GM12878 (cell line): Measurements from ENCODE around the gene NRP2. TPM values are rescaled to one million over a fixed set of nuclear protein-coding genes. Genes with fewer than 3 reads are reported as not detected.

Source experiments
- ATAC-seq: fragments of 200-7000 bp; cut with Tn5 transposase; 3 replicates; pipeline ENCODE4 v1.9.1; 2020; ENCODE audit warnings: mild to moderate bottlenecking, moderate library complexity
- BruUV-seq: library from RNA; stranded (reverse); fragments of 400-500 nt; replicated peaks from 2 replicates; lab custom pipeline; 2021; lab: Mats Ljungman, UMichigan
- CTCF ChIA-PET: fragments of 300-600 bp; sonication (Branson Sonifier 250); formaldehyde crosslinking; extraction: SDS; loops from one replicate; lab custom pipeline; 2021; ENCODE audit warnings: inconsistent platforms; lab: Yijun Ruan, JAX
- POLR2A ChIA-PET: fragments of 350-600 bp; formaldehyde crosslinking; extraction: SDS; loops from one replicate; lab custom pipeline; 2021; ENCODE audit warnings: inconsistent platforms; lab: Charles Lee
- RAD21 ChIA-PET: fragments of 300-600 bp; sonication (Branson Sonifier 250); formaldehyde crosslinking; loops from one replicate; lab custom pipeline; 2023; ENCODE audit warnings: antibody characterized with exemption; ENCODE audit not compliant: unreplicated experiment; lab: Charles Lee
- SMC1A ChIA-PET: fragments of 300-600 bp; sonication (Branson Sonifier 250); formaldehyde crosslinking; loops from one replicate; lab custom pipeline; 2023; ENCODE audit not compliant: unreplicated experiment, uncharacterized antibody; lab: Charles Lee
- DNase-seq: peaks from one replicate; pipeline ENCODE4 v3.0.0-alpha.2; 2011; ENCODE audit warnings: low read depth, low spot score
- FAIRE-seq: peaks from 3 replicates; lab custom pipeline; 2011; peaks lifted over from hg19 to GRCh38; lab: Jason Lieb, UNC
- H2AFZ ChIP-seq: 2 replicates; pipeline ENCODE4 v1.6.0; 2011; ENCODE audit warnings: low read depth, low read length, control low read depth; ENCODE audit not compliant: control insufficient read depth
- H3K27ac ChIP-seq: 2 replicates; pipeline ENCODE4 v1.5.1; 2011; ENCODE audit warnings: control low read depth; ENCODE audit not compliant: control insufficient read depth, insufficient read depth
- H3K27me3 ChIP-seq, 2 experiments: replicated peaks in 1 of 2; 2 replicates each; pipeline versions ENCODE4 v1.6.0 to v1.6.1; 2011; ENCODE audit warnings: low read length in 1 of 2; ENCODE audit not compliant: control insufficient read depth in 2 of 2, insufficient read depth in 2 of 2
- H3K36me3 ChIP-seq, 2 experiments: 2 replicates each; pipeline ENCODE4 v1.5.1; 2011; ENCODE audit warnings: low read length in 1 of 2; ENCODE audit not compliant: control insufficient read depth in 2 of 2, insufficient read depth in 2 of 2
- H3K4me1 ChIP-seq: 2 replicates; pipeline ENCODE4 v1.6.1; 2011; ENCODE audit warnings: mild to moderate bottlenecking, low read length, moderate library complexity, mixed read lengths; ENCODE audit not compliant: control insufficient read depth, insufficient read depth
- H3K4me2 ChIP-seq: 2 replicates; pipeline ENCODE4 v1.6.0; 2011; ENCODE audit warnings: control low read depth; ENCODE audit not compliant: control insufficient read depth, insufficient read depth
- H3K4me3 ChIP-seq: fragments of 200-600 bp; sonication (generic); 2 replicates; pipeline ENCODE4 v1.5.1; 2016
- H3K79me2 ChIP-seq: 2 replicates; pipeline ENCODE4 v1.6.0; 2011; ENCODE audit warnings: low read length; ENCODE audit not compliant: control insufficient read depth, insufficient read depth
- H3K9ac ChIP-seq: 2 replicates; pipeline ENCODE4 v1.8.0; 2011; ENCODE audit warnings: low read length, control low read depth, mixed read lengths; ENCODE audit not compliant: control insufficient read depth, insufficient read depth
- H3K9me3 ChIP-seq: replicated peaks from 3 replicates; pipeline ENCODE4 v1.5.1; 2011; ENCODE audit warnings: mild to moderate bottlenecking, low read length; ENCODE audit not compliant: control insufficient read depth, insufficient read depth
- H4K20me1 ChIP-seq: 2 replicates; pipeline ENCODE4 v1.6.0; 2011; ENCODE audit not compliant: control insufficient read depth, insufficient read depth
- BACH1 ChIP-seq: fragments of 450-650 bp; IDR thresholded peaks from 2 replicates; pipeline ENCODE4 v1.6.1; 2017; ENCODE audit warnings: mild to moderate bottlenecking, borderline replicate concordance
- CBX3 ChIP-seq: fragments of 200-600 bp; sonication (generic); IDR thresholded peaks from 2 replicates; pipeline ENCODE4 v1.6.1; 2016; ENCODE audit warnings: low read depth, borderline replicate concordance
- CTCF ChIP-seq, 3 experiments: IDR thresholded peaks in 2 of 3; conservative IDR thresholded peaks in 1 of 3; 2 replicates each; pipeline ENCODE4 v1.5.1; 2011; ENCODE audit warnings: low read depth in 3 of 3, low read length in 3 of 3, mild to moderate bottlenecking in 3 of 3, control low read depth in 2 of 3, moderate library complexity in 2 of 3, inconsistent platforms in 1 of 3, mixed read lengths in 1 of 3; ENCODE audit not compliant: control insufficient read depth in 2 of 3, insufficient read depth in 1 of 3; ENCODE audit errors: extremely low read depth in 1 of 3
- ESRRA ChIP-seq: IDR thresholded peaks from 2 replicates; pipeline ENCODE4 v1.6.1; 2012; ENCODE audit warnings: mild to moderate bottlenecking, low read length, improper control_type of control experiment
- FOS ChIP-seq: IDR thresholded peaks from 3 replicates; pipeline ENCODE4 v1.6.1; 2011; ENCODE audit warnings: borderline replicate concordance; ENCODE audit not compliant: insufficient read length; ENCODE audit errors: extremely low read depth
- GABPA ChIP-seq: IDR thresholded peaks from 2 replicates; pipeline ENCODE4 v1.6.1; 2014; ENCODE audit warnings: antibody characterized with exemption, low read depth, mild to moderate bottlenecking, inconsistent platforms
- HCFC1 ChIP-seq: fragments of 150-350 bp; IDR thresholded peaks from 2 replicates; pipeline ENCODE4 v1.6.1; 2014; ENCODE audit warnings: low read length
- HDAC2 ChIP-seq: fragments of 200-600 bp; sonication (generic); IDR thresholded peaks from 2 replicates; pipeline ENCODE4 v1.6.1; 2017
- KAT2A ChIP-seq: conservative IDR thresholded peaks from 2 replicates; pipeline ENCODE4 v1.6.1; 2011; ENCODE audit warnings: low read depth, low read length; ENCODE audit not compliant: control insufficient read depth
- NFIC ChIP-seq: IDR thresholded peaks from 2 replicates; pipeline ENCODE4 v1.6.1; 2012; ENCODE audit warnings: low read depth, mild to moderate bottlenecking, inconsistent platforms, low read length, moderate library complexity
- PML ChIP-seq: IDR thresholded peaks from 2 replicates; pipeline ENCODE4 v1.6.1; 2012; ENCODE audit warnings: low read length, inconsistent platforms
- POLR2AphosphoS2 ChIP-seq: IDR thresholded peaks from 2 replicates; pipeline ENCODE4 v1.6.1; 2011; ENCODE audit warnings: low read depth, mild to moderate bottlenecking, low read length, improper control_type of control experiment, moderate library complexity
- POU2F2 ChIP-seq: IDR thresholded peaks from 3 replicates; pipeline ENCODE4 v1.6.1; 2011; ENCODE audit warnings: low read depth, mild to moderate bottlenecking, low read length, borderline replicate concordance
- SIX5 ChIP-seq: IDR thresholded peaks from 2 replicates; pipeline ENCODE4 v1.6.1; 2011; ENCODE audit warnings: mild to moderate bottlenecking, low read depth, low read length, moderate library complexity; ENCODE audit not compliant: severe bottlenecking
- SUPT20H ChIP-seq: IDR thresholded peaks from 2 replicates; pipeline ENCODE4 v1.6.1; 2011; ENCODE audit warnings: low read depth, mild to moderate bottlenecking, low read length, moderate library complexity, borderline replicate concordance; ENCODE audit not compliant: control insufficient read depth
- TARDBP ChIP-seq: IDR thresholded peaks from 2 replicates; pipeline ENCODE4 v1.6.1; 2016; ENCODE audit warnings: borderline replicate concordance
- USF1 ChIP-seq: IDR thresholded peaks from 2 replicates; pipeline ENCODE4 v1.6.1; 2011; ENCODE audit warnings: borderline replicate concordance, low read depth, mild to moderate bottlenecking, moderate library complexity, mixed read lengths, low read length; ENCODE audit not compliant: insufficient read depth; ENCODE audit errors: extremely low read length
- USF2 ChIP-seq: IDR thresholded peaks from 2 replicates; pipeline ENCODE4 v1.6.1; 2011; ENCODE audit warnings: low read depth, low read length, improper control_type of control experiment, borderline replicate concordance
- WRNIP1 ChIP-seq: IDR thresholded peaks from 2 replicates; pipeline ENCODE4 v1.6.1; 2011; ENCODE audit warnings: low read depth, low read length, improper control_type of control experiment, borderline replicate concordance
- ZNF622 ChIP-seq: fragments of 450-650 bp; IDR thresholded peaks from 2 replicates; pipeline ENCODE4 v1.6.1; 2017; ENCODE audit warnings: mild to moderate bottlenecking, inconsistent platforms
- WGBS: methylation state at CpG from one replicate; pipeline ENCODE4 v1.1.6; 2016; ENCODE audit warnings: low lambda C conversion rate; ENCODE audit not compliant: insufficient replicate concordance, insufficient coverage; ENCODE audit errors: missing lambda C conversion rate; 5-methylcytosine and 5-hydroxymethylcytosine counted together
- in situ Hi-C: fragments of 300-500 bp; cut with MboI; formaldehyde crosslinking; loops from 9 replicates; pipeline ENCODE4 v1.14.3; 2018; ENCODE audit warnings: mixed read lengths
- intact Hi-C: fragments of 100-400 bp; cut with micrococcal nuclease; formaldehyde crosslinking; loops from one replicate; pipeline ENCODE4 v1.14.2; 2022; ENCODE audit not compliant: unreplicated experiment
- polyA plus RNA-seq, 11 experiments: library from polyadenylated mRNA; depleted of rRNA in 4 of 11; unstranded in 6 of 11; stranded (reverse) in 5 of 11; fragments of >200 nt; fragmentation: Nextera tagmentation in 4 of 11; fragmentation: Illumina TruSeq in 1 of 11; extraction: Ambion mirVana in 4 of 11; extraction: Trizol in 1 of 11; gene quantifications; 1 replicate in 1 of 11; 2 replicates in 10 of 11; pipeline versions ENCODE4 v1.2.1 to v1.2.3, GENCODE V29; 2011 to 2016; ENCODE audit warnings: inconsistent platforms in 2 of 11, missing spikeins in 2 of 11, low read depth in 1 of 11
- total RNA-seq, 4 experiments: library from RNA; depleted of rRNA in 3 of 4; stranded (reverse); fragments of >200 nt in 3 of 4; fragmentation: Illumina TruSeq in 1 of 4; extraction: Trizol in 1 of 4; gene quantifications; 2 replicates each; pipeline versions ENCODE4 v1.2.1 to v1.2.3, GENCODE V29; 2013 to 2021

The NRP2 gene
- total and polyA plus RNA-seq, 10 of the 15 experiments (the other 5 are each of a cell fraction or from before 2014, with no cell fraction given): 0.06 to 1.2 (median 0.46) TPM

DNA sequence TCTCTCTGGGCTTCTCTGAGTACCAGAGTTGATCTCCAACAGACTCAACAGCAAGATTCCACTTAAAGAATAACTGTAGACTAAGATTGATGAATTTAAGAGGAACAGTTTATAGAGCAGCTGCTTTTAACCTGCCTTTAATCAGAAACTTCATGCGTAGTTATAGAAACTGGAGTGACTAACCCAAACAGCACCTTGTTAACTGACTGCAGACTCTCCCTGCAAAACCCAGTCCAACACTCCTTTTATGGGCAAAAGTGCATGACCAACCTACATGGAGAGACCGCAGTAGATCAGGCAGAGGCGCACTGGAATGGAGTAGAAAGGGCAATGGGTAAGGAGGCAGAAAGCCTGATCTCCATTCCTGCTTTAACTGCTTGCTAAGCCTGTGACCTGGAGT lies 110.6 kb downstream of the NRP2 start:
- intact Hi-C loops: no loop called here
- SMC1A ChIA-PET: no interaction called here
- DNase-seq (no peak), FAIRE-seq (no peak), ATAC-seq (no peak)
- H3K27ac ChIP-seq: no peak overlapping the region
- POLR2A ChIA-PET: no interaction called here
- H4K20me1 ChIP-seq: no peaks in the 10 kb centered on the region
- BruUV-seq: no TSS peak
- in situ Hi-C loops: no loop called here
- no peaks in the 10 kb centered on the region for H3K4me1 ChIP-seq
- CTCF ChIA-PET: no interaction called here
- RAD21 ChIA-PET: no interaction called here
- H3K9me3 ChIP-seq: no peaks in the 10 kb centered on the region
- no peaks in the 10 kb centered on the region for H3K36me3 ChIP-seq
- no peak for TF ChIP-seq KAT2A
- no peak for TF ChIP-seq HDAC2
- TF ChIP-seq BACH1: no peak
- no peak for TF ChIP-seq NFIC
- no peak for TF ChIP-seq TARDBP
- TF ChIP-seq SIX5: no peak
- no peak for TF ChIP-seq WRNIP1
- TF ChIP-seq PML: no peak
- no peak for TF ChIP-seq HCFC1
- no peak for TF ChIP-seq GABPA
- no peak for TF ChIP-seq POU2F2
- no peak for TF ChIP-seq FOS
- no peak for TF ChIP-seq SUPT20H
- no peak for TF ChIP-seq USF1
- TF ChIP-seq CBX3: no peak
- TF ChIP-seq USF2: no peak
- TF ChIP-seq POLR2AphosphoS2: no peak
- no peak for TF ChIP-seq CTCF (IDR thresholded peaks at IDR 0.05 in 2 of 3, conservative IDR thresholded peaks at IDR 0.05 in 1 of 3; ENCODE audit: control insufficient read depth in 2 of 3, extremely low read depth in 1 of 3, insufficient read depth in 1 of 3, low read depth in 3 of 3, low read length in 3 of 3)
- TF ChIP-seq ESRRA: no peak
- TF ChIP-seq ZNF622: no peak
- no peaks in the 10 kb centered on the region for H3K79me2 ChIP-seq
- H3K27me3 ChIP-seq: no peaks in the 10 kb centered on the region; a peak in 4 of 4 replicates
- no peak overlapping the region for H2AFZ ChIP-seq
- WGBS: 43% methylated on average over 3 of the region's 3 CpGs
- no peak overlapping the region for H3K9ac ChIP-seq
- H3K4me2 ChIP-seq: no peak overlapping the region
- no peak overlapping the region for H3K4me3 ChIP-seq
